BE2C (cell line): ENCODE results near the gene COX7A2.

ENCODE experiments used
- DNase-seq: peaks from one replicate; pipeline ENCODE4 v3.0.0-alpha.2; 2020
- H3K27me3 ChIP-seq: fragments of 250-450 bp; sonication (Bioruptor Pico); 2 replicates; pipeline ENCODE4 v1.5.1; 2020; ENCODE audit warnings: mild to moderate bottlenecking
- H3K36me3 ChIP-seq: fragments of 250-450 bp; sonication (Bioruptor Pico); 2 replicates; pipeline ENCODE4 v1.5.1; 2020; ENCODE audit warnings: mild to moderate bottlenecking
- H3K4me1 ChIP-seq: fragments of 250-450 bp; sonication (Bioruptor Pico); 2 replicates; pipeline ENCODE4 v1.5.1; 2020
- H3K4me3 ChIP-seq: 2 replicates; pipeline ENCODE4 v1.5.1; 2011; ENCODE audit warnings: low read depth, low read length
- H3K9me3 ChIP-seq: fragments of 250-450 bp; sonication (Bioruptor Pico); 2 replicates; pipeline ENCODE4 v1.5.1; 2020
- TF ChIP-seq, protein P1 (sequence below): IDR thresholded peaks from 2 replicates; pipeline ENCODE4 v1.5.1; 2012; ENCODE audit warnings: mild to moderate bottlenecking, low read depth, low read length

Gene COX7A2

DNA sequence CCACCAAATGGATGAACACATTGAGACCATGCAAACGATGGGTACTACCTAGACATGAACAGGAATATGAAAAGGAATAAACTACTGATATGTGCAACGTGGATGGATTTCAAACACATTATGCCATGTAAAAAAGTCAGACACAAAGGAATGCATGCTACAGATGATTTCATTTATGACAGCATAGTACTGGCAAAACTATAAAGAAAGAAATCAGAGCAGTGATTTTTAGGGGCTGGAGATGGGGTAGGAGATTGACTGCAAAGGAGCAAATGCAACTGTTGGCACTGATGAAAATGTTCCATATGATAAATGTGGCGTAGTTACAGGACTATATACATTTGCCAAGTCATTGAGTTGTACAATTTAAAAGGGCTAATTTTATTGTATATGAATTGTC, 24.3 kb downstream of the COX7A2 start:
- H3K9me3 ChIP-seq, result no peaks in the 10 kb centered on the region
- no peaks in the 10 kb centered on the region for H3K36me3 ChIP-seq
- TF ChIP-seq, protein P1, sequence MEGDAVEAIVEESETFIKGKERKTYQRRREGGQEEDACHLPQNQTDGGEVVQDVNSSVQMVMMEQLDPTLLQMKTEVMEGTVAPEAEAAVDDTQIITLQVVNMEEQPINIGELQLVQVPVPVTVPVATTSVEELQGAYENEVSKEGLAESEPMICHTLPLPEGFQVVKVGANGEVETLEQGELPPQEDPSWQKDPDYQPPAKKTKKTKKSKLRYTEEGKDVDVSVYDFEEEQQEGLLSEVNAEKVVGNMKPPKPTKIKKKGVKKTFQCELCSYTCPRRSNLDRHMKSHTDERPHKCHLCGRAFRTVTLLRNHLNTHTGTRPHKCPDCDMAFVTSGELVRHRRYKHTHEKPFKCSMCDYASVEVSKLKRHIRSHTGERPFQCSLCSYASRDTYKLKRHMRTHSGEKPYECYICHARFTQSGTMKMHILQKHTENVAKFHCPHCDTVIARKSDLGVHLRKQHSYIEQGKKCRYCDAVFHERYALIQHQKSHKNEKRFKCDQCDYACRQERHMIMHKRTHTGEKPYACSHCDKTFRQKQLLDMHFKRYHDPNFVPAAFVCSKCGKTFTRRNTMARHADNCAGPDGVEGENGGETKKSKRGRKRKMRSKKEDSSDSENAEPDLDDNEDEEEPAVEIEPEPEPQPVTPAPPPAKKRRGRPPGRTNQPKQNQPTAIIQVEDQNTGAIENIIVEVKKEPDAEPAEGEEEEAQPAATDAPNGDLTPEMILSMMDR, result no peak
- DNase-seq, result no peak
- H3K4me3 ChIP-seq, result no peak overlapping the region
- no peaks in the 10 kb centered on the region for H3K4me1 ChIP-seq
- no peaks in the 10 kb centered on the region for H3K27me3 ChIP-seq

DNA sequence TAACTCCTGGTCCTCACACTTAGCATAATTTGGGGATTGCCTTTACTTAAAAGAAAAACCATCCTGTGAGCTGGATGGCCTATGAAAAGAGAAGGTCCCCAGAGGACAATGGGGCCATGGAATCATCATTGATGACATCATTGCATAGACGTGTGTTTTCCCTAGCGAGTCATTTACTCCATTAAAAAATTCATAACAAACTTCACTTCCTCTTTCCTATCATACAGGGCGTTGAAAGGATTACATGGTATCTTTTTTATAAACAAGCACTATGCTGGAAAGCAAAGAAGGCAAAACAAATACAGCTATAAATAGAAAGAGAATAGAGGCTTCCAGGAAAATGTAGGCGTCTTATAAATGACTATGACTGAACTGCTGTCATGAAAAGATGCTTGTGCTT, 26.4 kb downstream of the COX7A2 start:
- H3K4me1 ChIP-seq, result no peaks in the 10 kb centered on the region
- TF ChIP-seq, protein P1, result no peak
- no peaks in the 10 kb centered on the region for H3K9me3 ChIP-seq
- no peak overlapping the region for H3K4me3 ChIP-seq
- no peak for DNase-seq
- no peaks in the 10 kb centered on the region for H3K27me3 ChIP-seq
- no peaks in the 10 kb centered on the region for H3K36me3 ChIP-seq

DNA sequence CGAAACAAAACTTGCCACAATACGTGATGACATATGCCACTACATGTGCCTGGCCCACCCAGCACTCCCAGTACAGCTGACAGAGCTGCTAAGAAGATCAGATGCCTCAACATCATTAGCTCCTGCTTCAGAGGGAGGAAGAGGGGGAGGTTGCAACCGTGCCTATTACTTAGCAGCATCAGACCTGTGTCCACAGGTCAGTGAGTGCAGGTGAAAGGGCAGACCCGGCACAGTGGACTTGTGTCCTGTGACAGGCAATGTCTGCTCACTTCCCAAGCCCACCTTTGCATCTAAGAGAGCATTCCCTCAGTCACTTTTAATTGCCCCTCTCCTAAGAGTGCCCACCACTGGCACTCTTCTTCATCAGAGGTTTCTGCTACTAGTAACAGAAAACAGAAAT, 28.3 kb downstream of the COX7A2 start:
- Histone ChIP-seq H3K9me3 (no peaks in the 10 kb centered on the region), H3K27me3 (peaks cover 5% of the 10 kb centered on the region; the same call in 1 of the 2 replicates), H3K4me3 (no peak overlapping the region), H3K36me3 (no peaks in the 10 kb centered on the region), H3K4me1 (no peaks in the 10 kb centered on the region)
- TF ChIP-seq, protein P1, result no peak
- DNase-seq, result no peak

DNA sequence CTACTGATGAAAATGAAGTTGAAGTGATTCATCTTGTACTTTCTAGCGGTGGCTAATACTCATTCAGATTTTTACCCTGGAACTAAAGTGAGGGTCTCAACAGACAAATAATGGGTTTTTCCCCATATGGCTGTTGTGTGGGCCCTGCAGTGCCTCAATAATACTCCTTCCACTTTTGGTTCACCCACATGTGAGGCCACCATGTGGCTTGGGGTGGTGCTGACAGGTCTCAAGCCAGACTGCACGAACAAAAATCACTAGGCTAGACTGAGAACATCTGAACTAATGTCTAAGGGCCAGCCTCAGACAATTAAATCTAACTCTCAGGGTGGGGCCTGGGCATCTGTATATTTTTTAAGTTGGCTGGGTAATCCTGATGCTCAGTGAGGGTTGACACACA, 29.9 kb downstream of the COX7A2 start:
- Histone ChIP-seq H3K36me3 (no peaks in the 10 kb centered on the region), H3K27me3 (peaks cover 9% of the 10 kb centered on the region), H3K9me3 (no peaks in the 10 kb centered on the region), H3K4me3 (no peak overlapping the region), H3K4me1 (no peaks in the 10 kb centered on the region)
- TF ChIP-seq, protein P1, result peak; percentile 16
- DNase-seq, result no peak

DNA sequence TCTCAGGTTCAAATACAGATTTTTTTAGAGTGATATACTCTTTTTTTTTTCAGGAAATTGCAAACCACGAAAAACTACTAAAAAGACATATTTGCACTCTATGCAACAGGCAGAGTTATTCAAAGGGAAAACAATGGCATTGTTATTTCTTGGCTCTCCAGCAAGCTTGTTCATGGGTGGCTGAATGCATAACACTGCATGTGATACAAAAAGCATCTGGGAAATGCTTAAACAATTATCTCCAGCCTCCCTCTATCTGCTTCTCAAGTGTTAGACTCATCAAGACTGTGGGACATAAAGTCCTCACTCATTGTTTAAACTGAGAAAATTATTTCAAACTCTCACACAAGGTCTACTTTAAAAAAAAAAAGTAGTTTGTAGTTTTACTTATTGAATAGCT, 30.5 kb downstream of the COX7A2 start:
- DNase-seq, result no peak
- Histone ChIP-seq H3K4me3 (no peak overlapping the region), H3K4me1 (no peaks in the 10 kb centered on the region), H3K27me3 (peaks cover 15% of the 10 kb centered on the region), H3K36me3 (no peaks in the 10 kb centered on the region), H3K9me3 (no peaks in the 10 kb centered on the region)
- TF ChIP-seq, protein P1, result no peak

DNA sequence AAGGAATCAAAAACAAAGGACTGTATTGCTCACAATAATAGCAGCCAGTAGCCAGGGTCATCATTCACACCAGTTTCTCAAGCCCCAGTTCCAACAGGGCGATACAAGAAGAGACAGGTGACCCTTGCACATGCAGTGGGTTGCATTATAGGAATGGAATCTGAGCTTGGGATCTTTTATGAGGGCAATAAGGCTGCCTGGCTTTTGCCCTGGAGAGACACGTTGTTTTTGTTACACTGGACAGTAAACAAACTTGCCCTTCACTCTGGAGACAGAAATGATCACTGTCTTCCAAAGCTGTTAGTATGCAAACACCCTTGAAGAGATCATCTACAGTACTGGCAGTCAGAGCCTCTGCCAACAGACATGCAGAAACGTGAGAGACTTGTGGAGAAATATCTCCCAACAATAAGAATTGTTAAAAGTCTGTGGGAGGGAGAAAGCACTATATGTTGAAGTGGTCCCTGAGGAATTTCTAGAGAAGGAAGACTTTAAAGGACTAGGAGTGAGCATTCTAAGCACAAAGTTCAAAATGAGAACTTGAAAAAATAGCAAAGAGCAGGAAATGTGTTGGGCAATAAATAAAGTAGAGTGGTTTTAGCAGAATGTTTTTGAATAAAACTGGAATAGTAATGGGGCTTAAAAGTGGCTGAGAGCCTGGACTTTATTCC, 31.5 kb downstream of the COX7A2 start:
- Histone ChIP-seq H3K4me1 (no peaks in the 10 kb centered on the region), H3K4me3 (no peak overlapping the region), H3K9me3 (no peaks in the 10 kb centered on the region), H3K27me3 (peaks cover 24% of the 10 kb centered on the region), H3K36me3 (no peaks in the 10 kb centered on the region)
- TF ChIP-seq, protein P1, result no peak
- DNase-seq, result no peak
